HepG2 (cell line): Measurements from ENCODE around the gene ZNF276. TPM values are rescaled to one million over a fixed set of nuclear protein-coding genes. Genes with fewer than 3 reads are reported as not detected.

ENCODE experiments used
- ASH2L ChIP-seq: fragments of 300-600, 200-600 bp; sonication (generic); IDR thresholded peaks from 2 replicates; pipeline ENCODE4 v1.7.0; 2017; ENCODE audit warnings: low read depth, mild to moderate bottlenecking, moderate library complexity, mixed read lengths, low read length; ENCODE audit not compliant: insufficient read length
- CCDC6 ChIP-seq: sonication (generic); formaldehyde crosslinking; IDR thresholded peaks from 2 replicates; pipeline ENCODE4 v1.8.1; 2022; ENCODE audit warnings: mild to moderate bottlenecking, missing genetic modification reagents, moderate library complexity
- CHCHD3 ChIP-seq: sonication (generic); formaldehyde crosslinking; IDR thresholded peaks from 2 replicates; pipeline ENCODE4 v1.8.0; 2022; ENCODE audit warnings: mild to moderate bottlenecking, missing genetic modification reagents, moderate library complexity
- CREB1 ChIP-seq, 2 experiments: fragments of 450-650 bp in 1 of 2; IDR thresholded peaks; 2 replicates each; pipeline ENCODE4 v1.6.1; 2016 to 2017; ENCODE audit warnings: control low read depth in 1 of 2, mild to moderate bottlenecking in 1 of 2, missing compliant biosample characterization in 1 of 2, missing genetic modification characterization in 1 of 2
- DNMT1 ChIP-seq: sonication (generic); formaldehyde crosslinking; IDR thresholded peaks from 2 replicates; pipeline ENCODE4 v1.5.1; 2020; ENCODE audit warnings: mild to moderate bottlenecking, missing genetic modification reagents
- FOXK2 ChIP-seq: fragments of 450-650 bp; IDR thresholded peaks from 2 replicates; pipeline ENCODE4 v1.6.1; 2016
- GFI1 ChIP-seq: sonication (generic); formaldehyde crosslinking; IDR thresholded peaks from 2 replicates; pipeline ENCODE4 v1.5.0; 2020; ENCODE audit warnings: missing genetic modification reagents, mild to moderate bottlenecking, borderline replicate concordance
- KDM4B ChIP-seq: sonication (generic); formaldehyde crosslinking; IDR thresholded peaks from 2 replicates; pipeline ENCODE4 v1.4.0; 2020; ENCODE audit warnings: missing genetic modification reagents
- NFATC3 ChIP-seq: sonication (generic); formaldehyde crosslinking; IDR thresholded peaks from 2 replicates; pipeline ENCODE4 v1.5.1; 2020; ENCODE audit warnings: mild to moderate bottlenecking, missing genetic modification reagents
- NR2F1 ChIP-seq, 2 experiments: fragments of 450-650 bp in 1 of 2; formaldehyde crosslinking in 1 of 2; IDR thresholded peaks; 2 replicates each; pipeline versions ENCODE4 v1.5.0 to v1.6.1; 2016 to 2020; ENCODE audit warnings: mild to moderate bottlenecking in 1 of 2, missing compliant biosample characterization in 1 of 2, missing genetic modification reagents in 1 of 2, moderate library complexity in 1 of 2
- RBM39 ChIP-seq: fragments of 200-400 bp; formaldehyde crosslinking; IDR thresholded peaks from one replicate; pipeline ENCODE4 v1.6.1; 2018; ENCODE audit warnings: antibody characterized with exemption, mild to moderate bottlenecking, low read depth, low read length; ENCODE audit not compliant: poor library complexity, severe bottlenecking
- SP5 ChIP-seq: IDR thresholded peaks from 2 replicates; pipeline ENCODE4 v1.6.1; 2016; ENCODE audit warnings: low read depth, borderline replicate concordance
- ZNF230 ChIP-seq: sonication (generic); formaldehyde crosslinking; IDR thresholded peaks from 2 replicates; pipeline ENCODE4 v1.4.0; 2020; ENCODE audit warnings: mild to moderate bottlenecking, missing genetic modification reagents
- ZNF451 ChIP-seq: sonication (generic); formaldehyde crosslinking; IDR thresholded peaks from 2 replicates; pipeline ENCODE4 v1.5.0; 2020; ENCODE audit warnings: mild to moderate bottlenecking, missing genetic modification reagents
- ZNF564 ChIP-seq: sonication (generic); formaldehyde crosslinking; IDR thresholded peaks from 2 replicates; pipeline ENCODE4 v1.8.1; 2023; ENCODE audit warnings: mild to moderate bottlenecking, missing genetic modification reagents
- ZNF678 ChIP-seq: sonication (generic); formaldehyde crosslinking; IDR thresholded peaks from 2 replicates; pipeline ENCODE4 v1.4.0; 2020; ENCODE audit warnings: mild to moderate bottlenecking, missing genetic modification reagents
- ZNF749 ChIP-seq: sonication (generic); formaldehyde crosslinking; IDR thresholded peaks from 2 replicates; pipeline ENCODE4 v1.8.0; 2022; ENCODE audit warnings: mild to moderate bottlenecking, missing genetic modification reagents, moderate library complexity, borderline replicate concordance
- polyA plus RNA-seq, 8 experiments: library from polyadenylated mRNA; depleted of rRNA in 3 of 8; stranded (reverse) in 7 of 8; unstranded in 1 of 8; fragments of >200 nt; fragmentation: Illumina TruSeq in 4 of 8; extraction: Trizol in 4 of 8; gene quantifications; 2 replicates each; pipeline versions ENCODE4 v1.2.1 to v1.2.3, GENCODE V29; 2011 to 2016; ENCODE audit warnings: low read depth in 4 of 8, missing spikeins in 1 of 8, mixed read lengths in 1 of 8; ENCODE audit not compliant: insufficient read depth in 1 of 8
- total RNA-seq, 5 experiments: library from RNA; depleted of rRNA; stranded (reverse); fragments of >200 nt; fragmentation: Illumina TruSeq; extraction: Trizol; gene quantifications; 2 replicates each; pipeline ENCODE4 v1.2.3, GENCODE V29; 2016; ENCODE audit warnings: low read depth in 1 of 5
- TF ChIP-seq, protein P1 (sequence below): sonication (generic); formaldehyde crosslinking; IDR thresholded peaks from 2 replicates; pipeline ENCODE4 v1.9.0; 2021; ENCODE audit warnings: missing genetic modification reagents, borderline replicate concordance
- TF ChIP-seq, protein P2 (sequence below): sonication (generic); formaldehyde crosslinking; IDR thresholded peaks from 2 replicates; pipeline ENCODE4 v1.5.1; 2020; ENCODE audit warnings: missing genetic modification reagents, mild to moderate bottlenecking, borderline replicate concordance
- TF ChIP-seq, protein P3 (sequence below): sonication (generic); formaldehyde crosslinking; IDR thresholded peaks from 2 replicates; pipeline ENCODE4 v1.8.0; 2022; ENCODE audit warnings: missing genetic modification reagents, mild to moderate bottlenecking, borderline replicate concordance
- TF ChIP-seq, protein P4 (sequence below): sonication (generic); formaldehyde crosslinking; conservative IDR thresholded peaks from 2 replicates; pipeline ENCODE4 v1.4.0; 2020; ENCODE audit warnings: missing genetic modification reagents

The ZNF276 gene
- total and polyA plus RNA-seq, 2 of the 13 experiments (the other 11 are each of a cell fraction or from before 2014, with no cell fraction given), result 17.7 to 18.0 TPM

DNA sequence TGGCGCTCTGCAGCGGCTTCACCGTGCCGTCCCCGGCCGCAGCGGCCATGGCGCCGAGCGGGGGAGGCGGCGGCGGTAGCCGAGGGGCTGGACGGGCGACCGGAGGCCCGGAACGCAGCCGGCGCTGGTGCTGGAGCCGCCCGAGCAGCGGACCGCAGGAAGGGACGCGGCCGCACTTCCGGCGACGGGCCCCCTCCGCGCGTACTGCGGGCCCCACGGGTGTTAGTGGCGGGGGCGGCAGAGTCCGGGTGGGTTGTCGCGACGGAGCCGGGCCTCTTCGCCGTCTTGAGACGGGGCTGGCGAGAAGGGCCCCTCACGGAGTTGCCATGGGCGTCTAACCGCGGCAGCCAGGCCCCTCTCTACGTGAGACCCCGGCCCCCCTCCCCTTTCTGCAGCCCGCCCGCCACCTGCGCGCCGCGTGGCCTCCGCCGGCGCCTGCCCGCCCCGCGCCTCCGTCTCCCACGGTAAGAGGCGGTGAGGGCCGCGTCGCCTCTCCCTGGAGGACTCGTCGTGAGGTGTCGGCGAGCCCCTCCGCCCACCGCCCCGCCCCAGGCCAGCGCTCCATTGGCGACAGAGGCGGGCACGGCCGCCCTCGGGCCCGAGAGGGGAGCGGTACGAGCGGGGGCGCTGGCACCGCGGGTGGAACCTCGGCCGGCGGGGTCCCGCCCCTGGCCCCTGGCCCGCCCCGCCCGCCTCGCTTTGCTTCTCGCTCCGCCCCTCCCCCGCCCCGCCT, at the start of gene ZNF276, which contains the start of gene VPS9D1 (continued):
- TF ChIP-seq, protein P1, sequence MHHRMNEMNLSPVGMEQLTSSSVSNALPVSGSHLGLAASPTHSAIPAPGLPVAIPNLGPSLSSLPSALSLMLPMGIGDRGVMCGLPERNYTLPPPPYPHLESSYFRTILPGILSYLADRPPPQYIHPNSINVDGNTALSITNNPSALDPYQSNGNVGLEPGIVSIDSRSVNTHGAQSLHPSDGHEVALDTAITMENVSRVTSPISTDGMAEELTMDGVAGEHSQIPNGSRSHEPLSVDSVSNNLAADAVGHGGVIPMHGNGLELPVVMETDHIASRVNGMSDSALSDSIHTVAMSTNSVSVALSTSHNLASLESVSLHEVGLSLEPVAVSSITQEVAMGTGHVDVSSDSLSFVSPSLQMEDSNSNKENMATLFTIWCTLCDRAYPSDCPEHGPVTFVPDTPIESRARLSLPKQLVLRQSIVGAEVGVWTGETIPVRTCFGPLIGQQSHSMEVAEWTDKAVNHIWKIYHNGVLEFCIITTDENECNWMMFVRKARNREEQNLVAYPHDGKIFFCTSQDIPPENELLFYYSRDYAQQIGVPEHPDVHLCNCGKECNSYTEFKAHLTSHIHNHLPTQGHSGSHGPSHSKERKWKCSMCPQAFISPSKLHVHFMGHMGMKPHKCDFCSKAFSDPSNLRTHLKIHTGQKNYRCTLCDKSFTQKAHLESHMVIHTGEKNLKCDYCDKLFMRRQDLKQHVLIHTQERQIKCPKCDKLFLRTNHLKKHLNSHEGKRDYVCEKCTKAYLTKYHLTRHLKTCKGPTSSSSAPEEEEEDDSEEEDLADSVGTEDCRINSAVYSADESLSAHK, result no peak
- TF ChIP-seq DNMT1 (CRISPR knock-in tag) (peak; percentile 94), ZNF564 (CRISPR knock-in tag) (peak; percentile 97), NR2F1 (CRISPR knock-in tag; IDR thresholded peaks at IDR 0.05) (0 out of 4 replicates have a peak, but pooled peaks of 1 of the 2 experiments have one; percentile 1), ZNF230 (CRISPR knock-in tag) (no peak; the same call in 1 of the 2 replicates), CHCHD3 (CRISPR knock-in tag) (peak; percentile 97), ZNF749 (CRISPR knock-in tag) (peak; percentile 96), SP5 (CRISPR knock-in tag) (peak; percentile 51), ZNF451 (CRISPR knock-in tag) (peak; percentile 99; the same call in 1 of the 2 replicates), GFI1 (CRISPR knock-in tag) (peak; percentile 25; the same call in 1 of the 2 replicates), NFATC3 (CRISPR knock-in tag) (0 out of 2 replicates have a peak, but pooled peaks have one; percentile 21), CREB1 (IDR thresholded peaks at IDR 0.05) (peak; percentile 27; the same call in 1 of the 2 replicates), CREB1 (CRISPR knock-in tag; IDR thresholded peaks at IDR 0.05) (no peak), FOXK2 (no peak), CCDC6 (CRISPR knock-in tag) (peak; percentile 97), ZNF678 (CRISPR knock-in tag) (peak; percentile 86), ASH2L (peak; percentile 97), KDM4B (CRISPR knock-in tag) (peak; percentile 34; the same call in 1 of the 2 replicates), RBM39 (peak; percentile 89)
- TF ChIP-seq, protein P2, sequence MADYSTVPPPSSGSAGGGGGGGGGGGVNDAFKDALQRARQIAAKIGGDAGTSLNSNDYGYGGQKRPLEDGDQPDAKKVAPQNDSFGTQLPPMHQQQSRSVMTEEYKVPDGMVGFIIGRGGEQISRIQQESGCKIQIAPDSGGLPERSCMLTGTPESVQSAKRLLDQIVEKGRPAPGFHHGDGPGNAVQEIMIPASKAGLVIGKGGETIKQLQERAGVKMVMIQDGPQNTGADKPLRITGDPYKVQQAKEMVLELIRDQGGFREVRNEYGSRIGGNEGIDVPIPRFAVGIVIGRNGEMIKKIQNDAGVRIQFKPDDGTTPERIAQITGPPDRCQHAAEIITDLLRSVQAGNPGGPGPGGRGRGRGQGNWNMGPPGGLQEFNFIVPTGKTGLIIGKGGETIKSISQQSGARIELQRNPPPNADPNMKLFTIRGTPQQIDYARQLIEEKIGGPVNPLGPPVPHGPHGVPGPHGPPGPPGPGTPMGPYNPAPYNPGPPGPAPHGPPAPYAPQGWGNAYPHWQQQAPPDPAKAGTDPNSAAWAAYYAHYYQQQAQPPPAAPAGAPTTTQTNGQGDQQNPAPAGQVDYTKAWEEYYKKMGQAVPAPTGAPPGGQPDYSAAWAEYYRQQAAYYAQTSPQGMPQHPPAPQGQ (CRISPR knock-in tag), result peak; percentile 52; the same call in 1 of the 2 replicates
- TF ChIP-seq, protein P3, sequence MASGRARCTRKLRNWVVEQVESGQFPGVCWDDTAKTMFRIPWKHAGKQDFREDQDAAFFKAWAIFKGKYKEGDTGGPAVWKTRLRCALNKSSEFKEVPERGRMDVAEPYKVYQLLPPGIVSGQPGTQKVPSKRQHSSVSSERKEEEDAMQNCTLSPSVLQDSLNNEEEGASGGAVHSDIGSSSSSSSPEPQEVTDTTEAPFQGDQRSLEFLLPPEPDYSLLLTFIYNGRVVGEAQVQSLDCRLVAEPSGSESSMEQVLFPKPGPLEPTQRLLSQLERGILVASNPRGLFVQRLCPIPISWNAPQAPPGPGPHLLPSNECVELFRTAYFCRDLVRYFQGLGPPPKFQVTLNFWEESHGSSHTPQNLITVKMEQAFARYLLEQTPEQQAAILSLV, result peak; percentile 94; the same call in 1 of the 2 replicates
- TF ChIP-seq, protein P4, sequence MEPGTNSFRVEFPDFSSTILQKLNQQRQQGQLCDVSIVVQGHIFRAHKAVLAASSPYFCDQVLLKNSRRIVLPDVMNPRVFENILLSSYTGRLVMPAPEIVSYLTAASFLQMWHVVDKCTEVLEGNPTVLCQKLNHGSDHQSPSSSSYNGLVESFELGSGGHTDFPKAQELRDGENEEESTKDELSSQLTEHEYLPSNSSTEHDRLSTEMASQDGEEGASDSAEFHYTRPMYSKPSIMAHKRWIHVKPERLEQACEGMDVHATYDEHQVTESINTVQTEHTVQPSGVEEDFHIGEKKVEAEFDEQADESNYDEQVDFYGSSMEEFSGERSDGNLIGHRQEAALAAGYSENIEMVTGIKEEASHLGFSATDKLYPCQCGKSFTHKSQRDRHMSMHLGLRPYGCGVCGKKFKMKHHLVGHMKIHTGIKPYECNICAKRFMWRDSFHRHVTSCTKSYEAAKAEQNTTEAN, result peak; percentile 67; the same call in 1 of the 2 replicates
